ENCODE data around the gene C16orf86.
"Not testable (repeated sequence)": the region's sequence is repeated elsewhere in the genome, so short reads cannot be mapped to it uniquely, and the experiment has no call there.

Gene C16orf86

DNA sequence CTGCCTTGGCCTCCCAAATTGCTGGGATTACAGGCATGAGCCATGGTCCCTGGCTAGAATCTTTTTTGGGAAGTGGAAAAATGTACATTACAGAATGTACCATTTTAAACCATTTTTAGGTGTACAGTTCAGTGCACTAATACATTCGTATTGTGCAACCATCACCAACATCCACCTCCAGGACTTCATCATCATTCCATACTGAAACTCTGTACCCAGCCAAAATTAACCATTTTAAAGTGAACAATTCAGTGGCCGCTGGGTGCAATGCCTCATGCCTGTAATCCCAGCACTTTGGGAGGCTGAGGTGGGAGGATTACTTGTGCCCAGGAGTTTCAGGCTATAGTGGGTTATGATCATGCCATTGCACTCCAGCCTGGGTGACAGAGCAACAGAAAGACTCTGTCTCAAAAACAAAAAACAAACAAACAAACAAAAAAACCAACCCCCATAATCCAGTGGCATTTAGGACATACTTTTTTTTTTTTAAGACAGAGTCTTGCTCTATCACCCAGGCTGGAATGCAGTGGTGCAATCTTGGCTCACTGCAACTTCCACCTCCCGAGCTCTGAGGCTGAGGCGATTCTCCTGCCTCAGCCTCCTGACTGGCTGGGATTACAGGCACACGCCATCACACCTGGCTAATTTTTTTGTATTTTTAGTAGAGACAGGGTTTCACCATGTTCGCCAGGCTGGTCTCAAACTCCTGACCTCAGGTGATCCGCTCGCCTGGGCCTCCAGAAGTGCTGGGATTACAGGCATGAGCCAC lies 27.1 kb downstream of the C16orf86 start:
- DNase-seq (ENCODE audit: low read depth in 2 of 2) = not testable (repeated sequence)

DNA sequence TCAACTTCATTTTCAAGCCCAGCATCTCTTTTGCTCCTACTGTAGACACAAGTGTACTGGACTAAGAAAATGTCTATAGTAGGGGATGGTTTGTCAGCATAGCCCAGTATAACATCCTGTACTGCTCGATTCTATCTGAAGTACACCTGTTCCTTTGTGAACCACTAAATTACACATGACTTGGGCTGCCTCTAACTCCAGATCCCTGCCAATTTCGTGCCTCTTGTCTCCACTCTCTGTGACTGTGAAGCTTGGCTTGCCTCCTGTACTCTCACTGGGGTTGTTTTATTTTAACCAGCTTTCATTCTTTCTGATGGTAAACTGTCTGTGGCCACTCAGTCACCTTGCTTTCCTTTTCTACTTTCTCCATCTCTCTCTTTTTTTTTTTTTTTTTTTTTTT lies 28.0 kb downstream of the C16orf86 start:
- no peak for DNase-seq (ENCODE audit: low read depth in 2 of 2)

DNA sequence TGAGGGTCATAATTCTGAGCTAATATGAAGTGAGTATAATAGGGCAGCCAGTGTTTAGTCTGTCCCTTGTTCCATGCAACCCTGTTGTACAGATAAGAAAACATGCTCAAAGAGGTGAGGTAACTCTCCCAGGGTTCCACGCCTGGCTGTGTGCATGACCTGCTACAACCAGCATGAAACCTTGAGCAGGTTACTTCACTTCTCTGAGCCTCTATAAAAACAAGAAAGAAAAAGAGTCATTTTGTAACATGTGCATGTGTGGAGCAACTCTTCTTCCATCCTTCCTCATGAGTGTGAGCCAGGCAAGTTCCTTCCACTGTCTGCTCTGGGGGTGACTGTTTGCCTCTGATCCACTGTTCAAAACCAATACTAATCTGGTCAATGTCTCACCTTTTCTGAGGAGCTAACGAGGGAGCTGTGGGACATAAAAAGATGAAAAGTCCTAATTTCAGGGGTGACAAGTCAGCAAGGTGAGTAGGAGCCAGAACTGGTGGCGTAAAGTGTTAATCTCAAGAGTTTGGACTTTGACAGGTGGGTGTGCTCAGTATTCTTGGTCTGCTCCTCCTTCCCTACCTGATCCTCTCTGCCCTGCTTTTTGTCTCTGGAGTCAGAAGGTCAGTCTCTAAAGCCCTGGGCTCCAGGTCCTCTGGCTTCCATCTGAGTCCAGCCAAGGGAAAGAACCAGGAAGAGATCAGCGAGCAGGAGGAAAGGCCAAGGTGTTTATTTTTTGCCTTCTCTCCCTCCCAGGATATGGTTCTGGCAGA lies 31.0 kb downstream of the C16orf86 start:
- no peak for DNase-seq (ENCODE audit: low read depth in 2 of 2)

DNA sequence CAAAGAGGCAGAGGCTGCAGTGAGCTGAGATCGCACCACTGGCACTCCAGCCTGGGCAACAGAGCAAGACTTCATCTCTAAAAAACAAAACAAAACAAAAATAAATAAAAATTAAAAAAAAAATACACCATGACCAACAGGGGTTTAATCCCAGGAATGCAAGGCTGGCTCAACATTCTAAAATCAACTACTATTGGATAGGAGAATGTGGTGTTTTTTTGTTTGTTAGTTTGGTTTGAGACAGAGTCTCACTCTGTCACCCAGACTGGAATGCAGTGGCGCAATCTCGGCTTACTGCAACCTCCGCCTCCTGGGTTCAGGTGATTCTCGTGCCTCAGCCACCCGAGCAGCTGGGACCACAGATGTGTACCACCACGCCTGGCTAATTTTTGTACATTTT lies 32.7 kb downstream of the C16orf86 start:
- no peak for DNase-seq (ENCODE audit: low read depth in 2 of 2)

DNA sequence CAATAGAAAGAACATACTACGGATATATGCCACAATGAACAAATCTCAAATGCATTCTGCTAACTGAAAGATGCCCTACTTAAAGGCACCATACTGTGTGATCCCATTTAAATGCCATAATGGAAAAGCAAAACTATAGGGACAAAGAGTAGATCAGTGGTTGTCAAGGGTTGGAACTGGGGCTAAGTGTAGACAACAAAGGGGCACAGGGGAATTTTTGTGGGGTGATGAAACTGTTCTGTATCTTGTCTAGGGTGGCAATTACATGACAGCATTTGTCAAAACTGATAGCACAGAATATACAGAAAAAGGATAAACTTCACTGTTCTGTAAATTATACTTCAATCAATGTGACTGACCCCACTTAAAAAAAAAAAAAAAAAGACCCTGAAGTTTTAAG lies 34.8 kb downstream of the C16orf86 start:
- no peak for DNase-seq (ENCODE audit: low read depth in 2 of 2)

DNA sequence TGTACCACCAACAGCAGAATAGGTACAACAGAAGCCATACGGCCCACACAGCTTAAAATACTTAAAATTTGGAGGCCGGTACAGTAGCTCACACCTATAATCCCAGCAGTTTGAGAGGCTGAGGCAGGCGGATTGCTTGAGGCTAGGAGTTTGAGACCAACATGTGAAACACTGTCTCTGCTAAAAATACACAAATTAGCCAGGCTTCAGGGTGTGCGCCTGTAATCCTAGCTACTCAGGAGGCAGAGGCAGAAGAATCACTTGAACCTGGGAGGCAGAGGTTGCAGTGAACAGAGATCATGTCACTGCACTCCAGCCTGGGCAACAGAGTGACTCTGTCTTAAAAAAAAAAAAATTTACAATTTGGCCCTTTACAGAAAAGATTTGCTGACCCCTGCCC lies 35.5 kb downstream of the C16orf86 start:
- DNase-seq (ENCODE audit: low read depth in 2 of 2) = no peak

DNA sequence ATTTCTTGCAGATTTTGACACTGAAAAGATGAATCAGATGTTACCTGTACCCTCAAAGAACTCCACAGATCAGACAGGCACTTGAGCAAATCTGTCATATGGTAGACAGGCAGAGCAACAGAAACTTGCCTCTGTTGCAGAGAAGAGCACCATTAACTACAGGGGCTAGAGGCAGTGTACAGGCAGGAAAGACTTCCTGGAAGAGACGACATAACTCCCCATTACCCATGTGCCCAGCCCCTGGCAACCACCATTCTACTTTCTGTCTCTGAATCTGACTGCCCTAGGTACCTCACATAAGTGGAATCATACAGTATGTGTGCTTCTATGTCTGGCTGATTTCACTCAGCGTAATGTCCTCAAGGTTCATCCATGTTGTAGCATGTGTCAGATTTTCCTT lies 37.0 kb downstream of the C16orf86 start:
- no peak for DNase-seq (ENCODE audit: low read depth in 2 of 2)

DNA sequence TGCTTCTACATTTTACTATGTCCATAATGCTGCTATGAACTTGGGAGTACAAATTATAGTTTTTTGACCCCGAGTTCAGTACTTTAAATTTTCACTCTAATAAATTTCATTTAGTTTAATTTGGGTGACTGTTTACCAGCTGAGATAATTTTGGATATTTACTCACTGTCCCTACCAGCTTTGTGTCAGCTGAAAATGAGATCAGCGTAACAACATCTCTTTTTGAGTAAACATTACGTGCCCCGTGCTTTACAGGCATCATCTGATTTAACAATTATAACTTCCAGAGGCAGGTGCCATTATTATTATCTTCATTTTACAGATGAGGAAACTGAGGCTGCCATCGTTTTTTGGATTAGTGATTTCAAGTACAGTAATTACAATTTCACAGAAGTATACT lies 37.5 kb downstream of the C16orf86 start:
- DNase-seq (ENCODE audit: low read depth in 2 of 2) = no peak

DNA sequence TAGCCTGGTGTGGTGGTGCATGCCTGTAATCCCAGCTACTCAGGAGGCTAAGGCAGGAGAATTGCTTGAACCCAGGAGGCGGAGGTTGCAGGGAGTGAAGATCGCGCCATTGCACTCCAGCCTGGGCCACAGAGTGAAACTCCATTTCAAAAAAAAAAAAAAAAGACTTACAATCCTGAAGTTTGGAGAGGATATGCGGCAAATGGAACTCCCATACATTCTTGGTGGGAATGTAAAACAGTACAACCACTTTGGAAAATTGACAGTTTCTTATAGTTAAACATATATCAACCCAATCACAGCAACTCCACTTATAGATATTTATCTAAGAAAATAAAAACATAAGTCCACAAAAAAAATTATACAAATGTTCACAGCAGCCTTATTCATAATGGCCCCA lies 40.6 kb downstream of the C16orf86 start:
- no peak for DNase-seq (ENCODE audit: low read depth in 2 of 2)

DNA sequence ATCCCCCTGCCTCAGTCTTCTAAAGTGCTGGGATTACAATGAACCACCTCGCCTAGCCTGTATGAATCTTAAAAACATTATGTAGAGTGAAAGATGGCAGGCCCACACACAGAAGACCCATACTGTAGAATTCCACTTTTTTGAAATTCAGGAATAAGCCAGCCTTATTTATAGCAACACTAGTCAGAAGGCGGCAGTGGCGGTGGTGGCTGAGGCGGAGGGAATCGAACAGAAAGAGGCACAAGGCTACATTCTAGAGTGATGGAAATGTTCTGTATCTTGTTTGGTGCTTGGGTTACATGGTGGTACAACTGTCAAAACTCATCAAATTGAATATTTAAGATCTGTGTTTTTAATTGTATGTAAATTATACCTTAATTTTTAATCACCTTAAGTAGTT lies 41.2 kb downstream of the C16orf86 start:
- no peak for DNase-seq (ENCODE audit: low read depth in 2 of 2)

DNA sequence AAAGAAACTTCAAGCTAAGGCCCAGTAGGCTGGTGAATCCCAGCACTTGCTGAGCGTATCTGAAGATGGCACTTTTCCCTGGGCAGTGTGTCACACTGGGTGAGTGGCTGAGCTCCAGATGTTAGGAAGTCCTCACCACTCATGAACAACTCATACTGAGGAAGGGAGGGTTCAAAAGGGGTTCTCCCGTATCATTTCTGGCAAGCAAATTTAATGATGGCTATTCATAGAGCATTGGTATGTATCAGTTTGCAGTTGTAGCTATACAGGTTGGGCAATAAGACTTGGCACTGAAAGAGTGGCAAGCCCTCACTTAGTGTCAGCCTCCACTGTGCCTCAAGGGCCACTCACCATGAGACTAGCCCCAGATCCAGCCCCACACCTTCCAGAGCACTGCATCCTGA lies 41.8 kb downstream of the C16orf86 start:
- DNase-seq (ENCODE audit: low read depth in 2 of 2) = no peak

DNA sequence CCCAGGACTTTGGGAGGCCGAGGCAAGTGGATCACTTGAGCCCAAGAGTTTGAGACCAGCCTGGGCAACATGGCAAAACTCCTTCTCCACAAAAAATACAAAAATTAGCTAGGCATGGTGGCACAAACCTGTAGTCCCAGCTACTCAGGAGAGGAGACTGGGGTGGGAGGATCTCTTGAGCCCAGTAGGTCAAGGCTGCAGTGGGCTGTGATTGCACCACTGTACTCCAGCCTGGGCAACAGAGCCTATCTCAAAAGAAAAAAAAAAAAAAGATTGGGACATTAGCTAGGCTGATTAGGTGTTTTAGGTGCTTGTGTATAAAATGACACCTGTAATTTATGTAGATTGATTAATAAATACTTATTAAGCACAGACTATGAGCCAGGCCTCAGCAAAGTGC lies 42.4 kb downstream of the C16orf86 start:
- no peak for DNase-seq (ENCODE audit: low read depth in 2 of 2)

DNA sequence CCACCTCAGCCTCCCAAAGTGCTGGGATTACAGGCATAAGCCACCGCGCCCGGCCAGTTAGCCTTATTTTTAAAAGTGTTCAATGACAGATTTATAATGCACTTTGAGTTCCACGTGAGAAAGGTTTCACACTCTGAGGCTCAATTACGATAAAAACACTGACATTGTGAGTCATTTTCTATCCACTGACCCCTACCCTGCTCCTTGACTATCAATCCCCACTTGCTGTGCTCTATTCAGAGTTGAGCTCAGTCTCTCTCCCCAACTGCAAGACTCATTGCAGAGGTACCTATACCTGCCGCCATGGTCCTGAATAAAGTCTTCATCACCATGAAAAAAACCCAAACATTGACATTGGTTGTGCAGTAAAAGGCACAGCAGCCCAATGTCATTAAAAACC lies 44.0 kb downstream of the C16orf86 start:
- DNase-seq (ENCODE audit: low read depth in 2 of 2) = no peak

DNA sequence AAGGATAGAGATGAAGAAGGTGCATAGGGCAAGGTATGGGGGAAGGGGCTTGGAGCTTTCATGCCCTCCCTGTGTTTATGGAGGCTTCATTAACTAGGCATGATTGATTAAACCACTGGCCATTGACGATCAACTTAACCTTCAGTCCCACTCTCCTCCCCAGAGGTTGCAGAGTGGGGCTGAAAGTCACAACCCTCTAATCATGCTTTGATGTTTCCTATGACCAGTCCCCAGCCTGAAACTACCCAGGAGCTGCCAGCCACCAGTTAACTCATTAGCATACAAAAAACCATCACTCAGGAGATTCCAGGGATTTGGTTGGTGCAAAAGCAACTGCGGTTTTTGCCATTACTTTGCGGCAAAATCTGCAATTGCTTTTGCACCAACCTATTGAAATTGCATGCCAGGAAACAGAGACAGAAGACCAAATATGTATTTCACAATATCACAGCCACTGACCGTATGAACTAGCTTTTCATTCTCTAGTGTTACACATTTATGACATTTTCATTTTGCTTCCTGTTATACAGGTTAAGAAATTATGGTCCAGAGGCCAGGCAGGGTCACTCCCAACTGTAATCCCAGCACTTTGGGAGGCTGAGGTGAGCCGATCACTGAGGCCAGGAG lies 47.1 kb downstream of the C16orf86 start:
- no peak for DNase-seq (ENCODE audit: low read depth in 2 of 2)

DNA sequence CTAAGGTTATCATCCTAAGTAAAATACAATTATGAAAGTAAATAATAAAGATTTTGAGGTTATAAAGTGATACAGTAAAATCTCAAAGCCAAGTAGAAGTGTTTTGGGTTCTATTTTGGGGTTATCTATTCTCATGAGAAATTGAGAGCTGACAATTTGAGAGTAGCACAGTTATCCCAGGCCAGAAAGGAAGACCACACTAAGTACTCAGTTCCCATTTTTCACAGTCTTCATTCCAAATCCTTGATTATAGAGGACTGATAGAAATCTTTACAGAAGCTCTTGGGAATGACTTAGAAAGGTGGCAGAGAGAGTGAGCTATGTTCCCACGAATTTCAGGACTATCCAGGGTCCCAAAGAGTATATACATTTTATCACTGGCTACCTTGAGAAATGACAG lies 47.9 kb downstream of the C16orf86 start:
- DNase-seq (ENCODE audit: low read depth in 2 of 2) = no peak

DNA sequence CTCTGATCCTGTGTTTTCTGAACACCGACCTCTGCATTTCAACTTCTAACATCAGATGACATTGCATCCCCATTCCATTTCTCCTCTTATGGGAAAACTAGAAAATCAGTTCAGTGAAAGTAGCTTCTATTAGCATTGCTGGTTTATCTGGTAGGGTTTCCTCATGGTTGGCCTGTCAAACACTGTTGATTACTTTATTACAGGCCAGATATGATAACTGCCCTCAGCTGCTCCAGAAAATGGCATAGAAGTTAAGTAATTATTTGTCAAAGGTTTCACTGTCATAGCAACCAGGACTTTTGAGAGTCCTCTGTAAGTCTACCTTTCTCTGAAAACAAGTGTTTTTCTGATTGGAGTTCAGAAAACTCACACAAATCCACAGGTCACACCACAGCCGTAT lies 49.5 kb downstream of the C16orf86 start:
- DNase-seq (ENCODE audit: low read depth in 2 of 2) = no peak

All from stimulated activated CD8-positive, alpha-beta memory T cell treated with anti-CD3 and anti-CD28 coated beads, Interleukin-2, amount 100 ng/mL, for 48 hours (primary cell).